Parathyroid adenoma (tissue), 2 donors: ENCODE data around the gene SYCP1.

Source experiments
- H2AFZ ChIP-seq: fragments of 300-600 bp; sonication (generic); one replicate; pipeline ENCODE4 v1.7.0; 2017; ENCODE audit warnings: antibody characterized with exemption, mild to moderate bottlenecking
- H3K27ac ChIP-seq: fragments of 300-600 bp; sonication (generic); one replicate; pipeline ENCODE4 v1.7.0; 2017
- H3K27me3 ChIP-seq: fragments of 300-600 bp; sonication (generic); one replicate; pipeline ENCODE4 v1.7.0; 2017; ENCODE audit warnings: low read length; ENCODE audit not compliant: control insufficient read depth, insufficient read depth
- H3K36me3 ChIP-seq: fragments of 300-600 bp; sonication (generic); one replicate; pipeline ENCODE4 v1.7.0; 2017; ENCODE audit warnings: low read length; ENCODE audit not compliant: control insufficient read depth, insufficient read depth
- H3K4me1 ChIP-seq: fragments of 300-600 bp; sonication (generic); one replicate; pipeline ENCODE4 v1.7.0; 2017; ENCODE audit warnings: control low read depth
- H3K4me2 ChIP-seq: fragments of 300-600 bp; sonication (generic); one replicate; pipeline ENCODE4 v1.7.0; 2017; ENCODE audit warnings: low read length
- H3K4me3 ChIP-seq: fragments of 300-600 bp; sonication (generic); one replicate; pipeline ENCODE4 v1.7.0; 2017; ENCODE audit warnings: low read depth, low read length
- H3K79me2 ChIP-seq: fragments of 300-600 bp; sonication (generic); one replicate; pipeline ENCODE4 v1.7.0; 2017; ENCODE audit warnings: control low read depth
- H3K9ac ChIP-seq: fragments of 300-600 bp; sonication (generic); one replicate; pipeline ENCODE4 v1.7.0; 2017; ENCODE audit warnings: mild to moderate bottlenecking
- H3K9me3 ChIP-seq: fragments of 300-600 bp; sonication (generic); one replicate; pipeline ENCODE4 v1.7.0; 2017; ENCODE audit warnings: low read length; ENCODE audit not compliant: control insufficient read depth
- TF ChIP-seq, protein P1 (sequence below): fragments of 300-600 bp; sonication (generic); IDR thresholded peaks from one replicate; pipeline ENCODE4 v1.7.0; 2017; ENCODE audit warnings: antibody characterized with exemption, mild to moderate bottlenecking
- donor health status: primary hyperparathyroidism.

The SYCP1 gene

DNA sequence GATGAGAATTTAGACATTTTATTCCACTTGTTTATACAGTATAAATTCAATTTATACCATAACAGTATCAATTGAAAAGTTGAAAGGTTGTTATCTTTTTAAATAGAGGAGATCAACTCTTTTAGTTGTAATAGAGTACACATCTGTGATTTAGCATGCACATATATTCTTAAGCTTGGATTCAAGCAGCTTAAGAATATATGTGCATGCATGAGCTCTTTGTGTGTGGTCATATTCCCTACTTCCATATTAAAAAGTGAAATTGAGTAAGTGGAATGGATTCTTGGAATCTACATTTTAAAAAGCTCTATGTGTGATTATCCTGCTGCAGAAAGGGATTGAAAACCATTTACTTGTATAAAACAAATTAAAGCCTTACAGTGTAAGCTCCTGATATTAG, 71.9 kb downstream of the SYCP1 start:
- Histone ChIP-seq H3K9me3 (no peaks in the 10 kb centered on the region), H3K27me3 (no peaks in the 10 kb centered on the region), H3K27ac (no peak overlapping the region), H3K79me2 (no peaks in the 10 kb centered on the region), H2AFZ (no peak overlapping the region), H3K4me3 (no peak overlapping the region), H3K9ac (no peak overlapping the region), H3K4me2 (no peak overlapping the region), H3K36me3 (no peaks in the 10 kb centered on the region), H3K4me1 (no peaks in the 10 kb centered on the region)
- TF ChIP-seq, protein P1, sequence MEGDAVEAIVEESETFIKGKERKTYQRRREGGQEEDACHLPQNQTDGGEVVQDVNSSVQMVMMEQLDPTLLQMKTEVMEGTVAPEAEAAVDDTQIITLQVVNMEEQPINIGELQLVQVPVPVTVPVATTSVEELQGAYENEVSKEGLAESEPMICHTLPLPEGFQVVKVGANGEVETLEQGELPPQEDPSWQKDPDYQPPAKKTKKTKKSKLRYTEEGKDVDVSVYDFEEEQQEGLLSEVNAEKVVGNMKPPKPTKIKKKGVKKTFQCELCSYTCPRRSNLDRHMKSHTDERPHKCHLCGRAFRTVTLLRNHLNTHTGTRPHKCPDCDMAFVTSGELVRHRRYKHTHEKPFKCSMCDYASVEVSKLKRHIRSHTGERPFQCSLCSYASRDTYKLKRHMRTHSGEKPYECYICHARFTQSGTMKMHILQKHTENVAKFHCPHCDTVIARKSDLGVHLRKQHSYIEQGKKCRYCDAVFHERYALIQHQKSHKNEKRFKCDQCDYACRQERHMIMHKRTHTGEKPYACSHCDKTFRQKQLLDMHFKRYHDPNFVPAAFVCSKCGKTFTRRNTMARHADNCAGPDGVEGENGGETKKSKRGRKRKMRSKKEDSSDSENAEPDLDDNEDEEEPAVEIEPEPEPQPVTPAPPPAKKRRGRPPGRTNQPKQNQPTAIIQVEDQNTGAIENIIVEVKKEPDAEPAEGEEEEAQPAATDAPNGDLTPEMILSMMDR, result no peak

GRCh38 chr1:114927401-114927800, 72.7 kb downstream of the SYCP1 start:
- no peaks in the 10 kb centered on the region for H3K9me3 ChIP-seq
- H3K9ac ChIP-seq, result no peak overlapping the region
- no peaks in the 10 kb centered on the region for H3K27me3 ChIP-seq
- no peak overlapping the region for H3K4me3 ChIP-seq
- TF ChIP-seq, protein P1, result no peak
- no peak overlapping the region for H3K27ac ChIP-seq
- H3K4me2 ChIP-seq, result no peak overlapping the region
- H3K79me2 ChIP-seq, result no peaks in the 10 kb centered on the region
- H3K4me1 ChIP-seq, result no peaks in the 10 kb centered on the region
- no peak overlapping the region for H2AFZ ChIP-seq
- H3K36me3 ChIP-seq, result no peaks in the 10 kb centered on the region

DNA sequence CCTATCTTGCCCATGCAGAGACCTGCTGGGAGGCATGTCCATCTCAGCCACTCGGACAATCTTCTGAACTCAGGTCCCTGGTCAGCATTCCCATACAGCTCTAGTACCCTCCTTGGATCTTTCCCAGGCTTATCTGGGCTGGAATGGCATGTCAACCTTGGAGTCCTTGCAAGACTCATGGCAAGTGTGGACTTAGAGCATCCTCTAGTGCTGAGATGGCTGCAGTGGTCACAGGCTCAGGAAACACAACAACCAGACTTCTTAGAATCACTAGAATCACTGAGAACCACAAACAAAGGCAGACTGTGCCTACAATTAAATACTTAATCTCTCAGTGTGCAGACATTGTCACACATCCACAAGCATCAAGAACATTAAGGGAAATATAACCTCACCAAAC, 101.9 kb downstream of the SYCP1 start:
- no peak overlapping the region for H3K9ac ChIP-seq
- no peak overlapping the region for H3K4me3 ChIP-seq
- no peaks in the 10 kb centered on the region for H3K27me3 ChIP-seq
- no peak overlapping the region for H2AFZ ChIP-seq
- H3K27ac ChIP-seq, result no peak overlapping the region
- no peaks in the 10 kb centered on the region for H3K4me1 ChIP-seq
- no peak overlapping the region for H3K4me2 ChIP-seq
- H3K9me3 ChIP-seq, result peaks cover 3% of the 10 kb centered on the region
- TF ChIP-seq, protein P1, result no peak
- H3K79me2 ChIP-seq, result no peaks in the 10 kb centered on the region
- H3K36me3 ChIP-seq, result no peaks in the 10 kb centered on the region

GRCh38 chr1:114959423-114959822, 104.8 kb downstream of the SYCP1 start:
- Histone ChIP-seq H3K4me1 (no peaks in the 10 kb centered on the region), H3K4me3 (no peak overlapping the region), H3K27me3 (no peaks in the 10 kb centered on the region), H3K4me2 (no peak overlapping the region), H3K9me3 (peaks cover 3% of the 10 kb centered on the region), H3K9ac (no peak overlapping the region), H2AFZ (no peak overlapping the region), H3K27ac (no peak overlapping the region), H3K79me2 (no peaks in the 10 kb centered on the region), H3K36me3 (no peaks in the 10 kb centered on the region)
- TF ChIP-seq, protein P1, result no peak

- H3K27ac ChIP-seq, result no peak overlapping the region
- no peak overlapping the region for H2AFZ ChIP-seq
- no peaks in the 10 kb centered on the region for H3K4me1 ChIP-seq
- H3K4me2 ChIP-seq, result no peak overlapping the region
- no peak overlapping the region for H3K9ac ChIP-seq
- H3K36me3 ChIP-seq, result no peaks in the 10 kb centered on the region
- no peaks in the 10 kb centered on the region for H3K27me3 ChIP-seq
- no peak overlapping the region for H3K4me3 ChIP-seq
- H3K79me2 ChIP-seq, result no peaks in the 10 kb centered on the region
- TF ChIP-seq, protein P1, result no peak
- no peaks in the 10 kb centered on the region for H3K9me3 ChIP-seq
Measured at GRCh38 chr1:114976891-114977290, 122.2 kb downstream of the SYCP1 start.
